Kidney (tissue), 14 donors: Measurements from ENCODE around the gene CNTN4. TPM values are rescaled to one million over a fixed set of nuclear protein-coding genes. Genes with fewer than 3 reads are reported as not detected.

Experiments used
- DNase-seq, 5 donors: peaks; one replicate each; pipeline ENCODE4 v3.0.0-alpha.2; 2013 to 2020
- FAIRE-seq: peaks from 2 replicates; lab custom pipeline; 2012; peaks lifted over from hg19 to GRCh38; lab: Jason Lieb, UNC
- H3K27ac ChIP-seq, 2 donors: one replicate each; pipeline ENCODE4 v1.7.0; 2013; ENCODE audit warnings: low read depth in 2 of 2, low read length in 2 of 2, inconsistent platforms in 1 of 2
- H3K27me3 ChIP-seq: one replicate; pipeline ENCODE4 v1.7.1; 2013; ENCODE audit warnings: low read length, inconsistent platforms; ENCODE audit not compliant: control insufficient read depth, insufficient read depth
- H3K36me3 ChIP-seq, 3 donors: one replicate each; pipeline versions ENCODE4 v1.7.0 to v1.7.1; 2013; ENCODE audit warnings: low read length in 3 of 3, control low read depth in 1 of 3, inconsistent platforms in 1 of 3; ENCODE audit not compliant: insufficient read depth in 3 of 3, control insufficient read depth in 2 of 3
- H3K4me1 ChIP-seq, 3 donors: one replicate each; pipeline versions ENCODE4 v1.7.0 to v1.7.1; 2013; ENCODE audit warnings: low read length in 3 of 3, inconsistent platforms in 1 of 3, low read depth in 1 of 3; ENCODE audit not compliant: control insufficient read depth in 2 of 3, insufficient read depth in 2 of 3
- H3K4me3 ChIP-seq, 3 donors: one replicate each; pipeline versions ENCODE4 v1.7.0 to v1.8.1; 2013; ENCODE audit warnings: low read length in 3 of 3, control low read depth in 1 of 3, inconsistent platforms in 1 of 3
- H3K9ac ChIP-seq, 3 donors: one replicate each; pipeline versions ENCODE4 v1.7.0 to v1.7.1; 2013; ENCODE audit warnings: low read length in 3 of 3, control low read depth in 1 of 3, inconsistent platforms in 1 of 3
- H3K9me3 ChIP-seq, 3 donors: one replicate each; pipeline versions ENCODE4 v1.7.0 to v1.7.1; 2013; ENCODE audit warnings: low read length in 3 of 3, control low read depth in 1 of 3, inconsistent platforms in 1 of 3; ENCODE audit not compliant: control insufficient read depth in 2 of 3, insufficient read depth in 1 of 3
- intact Hi-C: fragments of 100-400 bp; cut with DNase I; formaldehyde crosslinking; loops from one replicate; pipeline ENCODE4 v1.11.1; 2022
- polyA plus RNA-seq: library from polyadenylated mRNA; stranded (reverse); fragments of 350-450 nt; fragmentation: Illumina TruSeq; extraction: RNeasy Lipid Tissue Mini Kit (QIAGEN cat#74804); gene quantifications from one replicate; pipeline ENCODE4 v1.2.3, GENCODE V29; 2014; ENCODE audit warnings: low read depth, low replicate concordance; ENCODE audit not compliant: insufficient read depth
- total RNA-seq: library from RNA; stranded (reverse); fragmentation: NEBNext Ultra II Directional; extraction: Animal tissue kit (Norgen Biotek cat#: 25700); gene quantifications from one replicate; pipeline ENCODE4 v1.2.1, GENCODE V29; 2021
- TF ChIP-seq, protein P1 (sequence below): IDR thresholded peaks from 3 replicates; pipeline ENCODE4 v1.5.1; 2012; ENCODE audit warnings: mild to moderate bottlenecking, moderate library complexity, borderline replicate concordance; ENCODE audit not compliant: insufficient read depth; ENCODE audit errors: extremely low read depth
- donor health status: control.
- donor health status: control.
- donor health status: control.
- donor health status: control.
- donor health status: control.
- donor health status: DM: yes; HTN: yes; CAD: no.
- donor health status: Normal renal cell carcinoma (clear cell type).

CNTN4 gene
- total and polyA plus RNA-seq, 2 donors from 2014 or later, result 2.2 to 13.4 TPM

DNA sequence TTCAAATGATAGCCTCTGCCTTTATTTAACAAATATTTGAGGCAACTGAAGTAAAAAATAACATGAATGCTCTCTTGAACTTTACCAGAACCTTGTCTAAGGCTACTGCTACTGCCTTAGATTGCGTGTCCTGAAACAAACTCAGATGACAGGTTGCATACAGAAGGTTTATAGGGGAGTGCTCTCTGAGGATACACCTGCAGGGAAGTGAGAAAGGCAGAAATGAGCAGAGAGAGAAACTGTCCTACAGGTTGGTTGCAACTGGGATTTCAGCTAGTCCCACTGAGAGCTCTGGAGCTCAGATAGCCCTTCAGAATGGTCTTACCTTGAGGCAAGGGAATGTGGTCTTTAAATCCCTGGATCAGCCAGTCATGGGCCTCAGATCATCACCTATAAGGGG is 846.0 kb downstream of the CNTN4 start:
- H3K27me3 ChIP-seq, result no peaks in the 10 kb centered on the region
- no peak overlapping the region for H3K27ac ChIP-seq
- H3K9me3 ChIP-seq, result no peaks in the 10 kb centered on the region
- FAIRE-seq, result no peak
- DNase-seq, result no peak
- TF ChIP-seq, protein P1, sequence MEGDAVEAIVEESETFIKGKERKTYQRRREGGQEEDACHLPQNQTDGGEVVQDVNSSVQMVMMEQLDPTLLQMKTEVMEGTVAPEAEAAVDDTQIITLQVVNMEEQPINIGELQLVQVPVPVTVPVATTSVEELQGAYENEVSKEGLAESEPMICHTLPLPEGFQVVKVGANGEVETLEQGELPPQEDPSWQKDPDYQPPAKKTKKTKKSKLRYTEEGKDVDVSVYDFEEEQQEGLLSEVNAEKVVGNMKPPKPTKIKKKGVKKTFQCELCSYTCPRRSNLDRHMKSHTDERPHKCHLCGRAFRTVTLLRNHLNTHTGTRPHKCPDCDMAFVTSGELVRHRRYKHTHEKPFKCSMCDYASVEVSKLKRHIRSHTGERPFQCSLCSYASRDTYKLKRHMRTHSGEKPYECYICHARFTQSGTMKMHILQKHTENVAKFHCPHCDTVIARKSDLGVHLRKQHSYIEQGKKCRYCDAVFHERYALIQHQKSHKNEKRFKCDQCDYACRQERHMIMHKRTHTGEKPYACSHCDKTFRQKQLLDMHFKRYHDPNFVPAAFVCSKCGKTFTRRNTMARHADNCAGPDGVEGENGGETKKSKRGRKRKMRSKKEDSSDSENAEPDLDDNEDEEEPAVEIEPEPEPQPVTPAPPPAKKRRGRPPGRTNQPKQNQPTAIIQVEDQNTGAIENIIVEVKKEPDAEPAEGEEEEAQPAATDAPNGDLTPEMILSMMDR, result no peak
- intact Hi-C loops, result no loop called here
- no peak overlapping the region for H3K9ac ChIP-seq
- H3K4me3 ChIP-seq, result no peak overlapping the region
- no peaks in the 10 kb centered on the region for H3K36me3 ChIP-seq
- no peaks in the 10 kb centered on the region for H3K4me1 ChIP-seq

DNA sequence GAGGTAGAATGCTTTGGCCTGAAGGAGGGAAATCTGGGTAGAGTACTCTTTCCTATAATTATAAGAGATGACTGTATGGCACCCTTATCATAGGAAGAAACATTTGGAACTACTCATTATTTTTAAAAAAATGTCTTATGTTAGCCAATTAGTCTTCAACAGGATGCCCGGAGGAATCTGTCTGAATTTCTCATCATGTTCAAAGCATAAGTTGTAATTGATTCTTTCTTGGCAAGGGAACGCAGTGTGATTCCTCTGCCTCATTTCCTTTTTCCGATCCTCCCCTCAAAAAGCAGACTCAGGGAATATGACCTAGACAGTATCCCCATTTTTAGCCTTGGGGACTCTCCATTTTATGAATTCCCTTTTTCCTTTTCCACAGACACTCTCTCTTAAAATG is 846.5 kb downstream of the CNTN4 start:
- Histone ChIP-seq H3K9ac (no peak overlapping the region), H3K36me3 (no peaks in the 10 kb centered on the region), H3K4me3 (no peak overlapping the region), H3K27me3 (no peaks in the 10 kb centered on the region), H3K9me3 (no peaks in the 10 kb centered on the region), H3K27ac (no peak overlapping the region), H3K4me1 (no peaks in the 10 kb centered on the region)
- no peak for FAIRE-seq
- no peak for DNase-seq
- TF ChIP-seq, protein P1, result no peak
- intact Hi-C loops, result no loop called here

DNA sequence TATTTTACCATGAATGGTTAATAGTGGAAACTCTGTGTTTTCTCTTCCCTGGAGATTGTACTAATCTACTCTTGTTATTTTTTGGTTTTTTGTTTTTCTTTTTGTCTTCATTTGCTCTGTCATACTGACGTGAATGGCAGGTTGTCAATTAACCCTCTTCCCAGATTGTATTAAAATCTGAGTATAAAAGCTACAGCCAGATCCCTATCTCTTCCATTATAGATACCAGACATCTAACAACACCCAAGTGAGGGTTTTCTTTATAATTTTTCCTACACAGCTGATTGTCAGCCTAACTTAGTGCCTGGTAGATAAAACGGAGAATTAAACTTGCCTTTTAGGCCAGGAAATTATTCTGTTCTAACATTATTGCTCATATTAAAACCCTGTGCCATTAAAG is 848.9 kb downstream of the CNTN4 start:
- no peak for FAIRE-seq
- no peaks in the 10 kb centered on the region for H3K36me3 ChIP-seq
- no peak overlapping the region for H3K4me3 ChIP-seq
- intact Hi-C loops, result no loop called here
- H3K27me3 ChIP-seq, result no peaks in the 10 kb centered on the region
- no peaks in the 10 kb centered on the region for H3K4me1 ChIP-seq
- TF ChIP-seq, protein P1, result no peak
- no peaks in the 10 kb centered on the region for H3K9me3 ChIP-seq
- no peak overlapping the region for H3K9ac ChIP-seq
- H3K27ac ChIP-seq, result no peak overlapping the region
- DNase-seq, result no peak

DNA sequence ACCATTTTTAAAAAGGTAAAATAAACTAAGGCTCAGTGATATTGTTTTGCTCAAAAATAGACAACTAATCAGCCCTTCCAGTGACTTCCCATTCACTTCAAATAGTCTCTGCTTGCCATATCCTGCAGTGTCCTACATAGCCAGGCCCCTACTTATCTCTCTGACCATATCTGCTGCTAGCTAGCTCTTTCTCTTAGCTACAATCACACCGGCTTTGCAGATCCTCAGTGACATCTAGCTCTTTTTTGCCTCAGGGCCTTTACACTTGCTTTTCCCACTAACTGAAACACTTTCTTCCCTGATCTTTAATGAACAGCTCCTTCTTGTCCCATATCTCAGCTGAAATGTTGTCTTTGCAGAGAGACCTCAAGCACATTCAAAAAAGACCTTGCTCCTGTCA is 850.2 kb downstream of the CNTN4 start:
- no peak overlapping the region for H3K27ac ChIP-seq
- FAIRE-seq (no peak), DNase-seq (no peak)
- H3K9ac ChIP-seq, result no peak overlapping the region
- no peaks in the 10 kb centered on the region for H3K9me3 ChIP-seq
- TF ChIP-seq, protein P1, result no peak
- no peaks in the 10 kb centered on the region for H3K27me3 ChIP-seq
- H3K4me3 ChIP-seq, result no peak overlapping the region
- intact Hi-C loops, result no loop called here
- H3K36me3 ChIP-seq, result no peaks in the 10 kb centered on the region
- H3K4me1 ChIP-seq, result no peaks in the 10 kb centered on the region
